ENCODE results near the gene JARID2.

JARID2 gene

DNA sequence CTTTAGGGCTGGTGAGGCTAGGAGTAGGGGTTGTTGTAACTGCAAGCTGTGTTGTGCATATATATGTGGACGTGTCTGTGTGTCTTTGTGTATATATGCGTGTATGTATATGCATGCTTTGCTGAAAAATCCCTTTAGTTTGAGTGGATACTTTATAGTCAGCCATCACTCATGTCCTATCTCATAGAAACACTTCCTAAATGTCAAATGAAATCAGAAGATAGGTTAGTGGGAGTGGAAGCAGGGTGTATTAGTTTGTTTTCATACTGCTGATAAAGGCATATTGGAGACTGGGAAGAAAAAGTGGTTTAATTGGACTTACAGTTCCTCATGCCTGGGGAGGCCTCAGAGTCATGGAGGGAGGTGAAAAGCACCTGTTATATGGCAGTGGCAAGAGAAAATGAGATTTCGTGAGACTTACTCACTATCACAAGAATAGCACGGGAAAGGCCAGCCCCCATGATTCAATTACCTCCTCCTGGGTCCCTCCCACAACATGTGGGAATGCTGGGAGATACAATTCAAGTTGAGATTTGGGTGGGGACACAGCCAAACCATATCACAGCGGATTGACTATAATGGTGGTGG, 131.1 kb downstream of the JARID2 start:
- DNase-seq (ENCODE audit: low read depth) = no peak

DNA sequence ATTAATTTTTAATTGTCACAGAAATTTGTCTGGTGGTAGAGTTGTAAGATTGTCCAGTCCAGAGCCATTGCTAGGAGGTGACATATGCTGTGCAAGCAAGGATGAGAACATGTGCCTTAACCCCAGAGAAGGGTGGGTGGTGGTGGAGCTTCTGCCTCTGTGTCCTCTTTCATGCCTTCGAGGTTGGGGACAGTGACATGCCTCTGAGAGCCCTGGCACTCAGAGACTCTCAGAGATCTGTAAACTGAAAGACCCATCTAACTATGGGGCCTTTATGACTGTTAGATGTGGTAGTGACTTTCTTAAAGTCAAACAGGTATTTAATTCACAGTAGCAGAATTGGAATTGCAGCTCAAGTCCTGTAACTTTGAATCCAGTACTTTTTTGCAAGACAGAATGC, 132.4 kb downstream of the JARID2 start:
- DNase-seq (ENCODE audit: low read depth) = no peak

DNA sequence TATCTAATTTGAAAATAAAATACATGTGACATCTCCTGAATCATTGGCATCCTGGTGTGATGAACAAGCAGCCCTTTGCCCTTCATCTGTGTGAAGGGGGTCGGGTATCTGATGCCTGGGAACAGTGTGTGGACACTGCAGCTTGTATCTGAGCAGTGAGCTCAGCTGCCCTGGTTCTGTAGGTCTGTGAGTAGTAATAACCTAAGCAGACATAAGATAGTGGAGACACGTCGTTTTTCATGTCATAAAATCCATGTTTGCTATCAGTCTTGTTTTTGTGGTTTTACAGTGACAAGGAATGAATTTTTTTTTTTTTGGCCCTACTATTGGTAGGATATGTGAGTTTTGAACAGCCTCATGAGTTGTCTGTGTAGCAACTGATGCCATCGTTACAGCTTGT, 133.0 kb downstream of the JARID2 start:
- DNase-seq (ENCODE audit: low read depth) = no peak

DNA sequence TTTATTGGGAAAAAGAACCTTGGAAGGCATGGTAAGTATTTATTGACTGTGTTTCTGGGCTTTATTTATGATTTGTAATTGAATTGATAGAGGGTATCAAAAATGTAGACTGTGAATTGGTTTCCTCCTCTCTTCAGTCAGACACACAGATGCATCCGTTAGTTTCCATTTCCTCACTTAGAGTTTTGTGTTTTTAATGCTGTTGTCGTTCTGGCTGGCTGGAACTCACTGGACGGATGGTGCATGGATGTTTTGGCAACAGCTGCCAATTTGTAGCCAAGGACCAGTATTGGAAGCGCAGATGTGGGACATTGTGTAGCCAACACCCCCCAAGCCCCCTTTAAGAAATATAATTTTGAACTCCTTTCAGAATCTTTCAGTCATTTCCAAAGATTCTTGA, 134.5 kb downstream of the JARID2 start:
- DNase-seq (ENCODE audit: low read depth) = no peak

DNA sequence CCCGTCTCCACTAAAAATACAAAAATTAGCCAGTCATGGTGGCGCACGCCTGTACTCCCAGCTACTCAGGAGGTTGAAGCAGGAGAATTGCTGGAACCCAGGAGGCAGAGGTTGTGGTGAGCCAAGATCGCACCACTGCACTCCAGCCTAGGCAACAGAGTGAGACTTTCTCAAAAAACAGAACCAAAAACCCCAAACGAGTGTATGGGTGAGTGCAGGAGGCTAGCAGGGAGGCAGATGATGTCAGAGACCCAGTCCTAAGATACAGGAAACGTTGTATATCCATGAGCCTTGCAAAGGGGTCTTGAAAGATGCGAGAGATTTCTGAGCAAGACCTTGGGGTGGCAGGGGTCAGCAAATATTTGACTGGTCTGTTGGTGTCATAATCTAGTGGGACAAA, 136.2 kb downstream of the JARID2 start:
- no peak for DNase-seq (ENCODE audit: low read depth)

DNA sequence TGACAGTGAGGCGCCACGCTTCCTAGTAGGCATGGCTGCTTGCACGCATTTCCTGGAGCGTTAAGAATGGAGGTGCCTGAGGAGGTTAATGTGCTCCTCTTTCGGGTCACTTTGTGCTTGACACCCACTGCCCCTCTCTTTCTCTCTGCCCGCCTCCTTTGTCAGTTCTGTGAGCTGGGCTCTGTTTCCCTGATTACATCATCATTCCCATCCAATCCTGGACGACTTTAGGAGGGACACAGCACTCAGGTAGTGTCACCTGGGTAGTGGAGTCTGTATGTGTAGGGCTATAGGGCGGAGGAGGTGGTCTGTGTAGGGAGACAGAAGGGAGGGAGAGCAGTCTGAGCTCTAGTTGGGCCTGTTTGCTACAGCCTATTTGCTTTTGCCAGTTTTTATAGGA, 136.8 kb downstream of the JARID2 start:
- DNase-seq (ENCODE audit: low read depth) = no peak

DNA sequence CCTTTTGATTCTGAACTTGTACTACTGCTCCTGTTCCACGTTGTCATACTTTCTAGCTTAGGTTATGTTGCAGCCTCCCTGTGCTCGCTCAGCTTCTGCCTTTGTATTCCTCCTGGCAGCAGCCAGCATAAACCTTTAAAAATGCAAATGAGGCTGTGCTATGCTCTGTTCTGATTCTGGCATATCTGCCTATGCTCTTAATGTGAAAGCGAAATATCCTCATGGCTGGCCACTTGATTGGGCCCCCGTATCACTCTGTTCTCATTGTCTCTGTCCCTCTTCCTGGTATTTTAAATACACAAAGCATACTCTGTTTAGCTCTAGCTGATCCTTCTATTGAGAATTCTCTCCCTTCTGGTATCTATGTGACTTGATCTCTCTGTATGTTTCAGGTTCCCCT, 139.0 kb downstream of the JARID2 start:
- DNase-seq (ENCODE audit: low read depth) = no peak

DNA sequence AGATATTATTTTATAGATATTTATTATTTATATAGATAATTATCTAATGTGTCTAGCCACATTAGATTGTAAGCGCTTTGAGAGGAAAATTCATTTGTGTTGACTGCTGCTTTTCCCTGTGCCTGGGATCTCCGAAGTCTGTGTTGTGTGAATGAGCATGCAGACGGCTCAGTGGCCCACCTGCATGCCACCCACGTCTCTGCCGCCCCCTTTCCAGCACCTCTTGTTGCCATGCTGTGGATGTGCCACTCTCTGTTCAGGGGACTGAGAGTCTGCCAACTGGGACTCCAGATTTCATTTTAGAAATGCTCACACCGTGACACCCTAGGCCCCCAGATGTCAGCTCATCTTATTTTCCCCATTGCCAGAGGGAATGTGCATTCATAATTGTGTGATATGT, 139.7 kb downstream of the JARID2 start:
- DNase-seq (ENCODE audit: low read depth) = no peak

DNA sequence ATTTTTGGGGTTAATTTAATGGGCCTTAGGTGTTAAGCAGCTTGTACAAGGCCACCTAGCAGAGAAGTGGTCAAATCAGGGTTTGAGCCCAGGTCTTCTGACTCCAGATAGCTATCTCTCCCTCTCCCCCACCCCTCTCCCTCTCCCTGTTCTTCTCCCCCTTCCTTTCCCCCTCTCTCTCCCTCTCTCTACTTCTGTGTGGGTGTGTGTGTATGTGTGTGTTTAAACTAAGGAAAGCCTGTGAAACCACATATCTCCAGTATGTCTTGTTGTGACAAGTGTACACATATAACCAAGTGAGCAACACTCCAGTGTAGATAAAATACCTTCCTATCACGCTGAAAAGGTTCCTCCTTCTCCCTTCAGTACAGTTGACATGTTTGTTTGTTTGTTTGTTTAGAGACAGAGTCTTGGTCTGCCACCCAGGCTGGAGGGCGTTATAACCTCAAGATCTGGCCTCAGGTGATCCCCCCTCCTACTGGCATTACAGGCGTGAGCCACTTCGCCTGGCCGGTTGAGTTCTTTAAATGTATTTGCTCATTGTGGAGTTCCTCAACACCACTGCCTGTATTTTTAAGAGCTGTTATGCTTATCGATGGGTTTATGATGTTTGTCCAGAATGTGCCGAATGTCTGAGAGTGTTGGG, 140.4 kb downstream of the JARID2 start:
- DNase-seq (ENCODE audit: low read depth) = no peak

DNA sequence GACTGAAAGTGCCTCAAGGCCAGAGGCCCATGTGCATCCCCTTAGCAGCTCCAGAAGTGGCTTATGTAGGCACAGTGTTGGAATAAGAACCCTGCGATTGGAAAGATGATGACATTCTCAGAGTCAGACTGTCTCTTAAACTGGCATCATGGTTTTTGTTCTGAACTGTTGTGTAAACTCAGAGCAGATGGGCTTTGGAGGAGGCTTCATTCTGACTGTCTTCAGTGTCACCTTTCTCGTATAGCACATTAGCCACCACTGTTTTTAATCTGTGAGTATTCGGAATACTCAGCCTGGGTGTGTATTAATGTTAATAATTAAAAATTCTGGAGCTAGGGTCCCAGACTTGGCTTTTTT, 140.9 kb downstream of the JARID2 start:
- DNase-seq (ENCODE audit: low read depth) = no peak

DNA sequence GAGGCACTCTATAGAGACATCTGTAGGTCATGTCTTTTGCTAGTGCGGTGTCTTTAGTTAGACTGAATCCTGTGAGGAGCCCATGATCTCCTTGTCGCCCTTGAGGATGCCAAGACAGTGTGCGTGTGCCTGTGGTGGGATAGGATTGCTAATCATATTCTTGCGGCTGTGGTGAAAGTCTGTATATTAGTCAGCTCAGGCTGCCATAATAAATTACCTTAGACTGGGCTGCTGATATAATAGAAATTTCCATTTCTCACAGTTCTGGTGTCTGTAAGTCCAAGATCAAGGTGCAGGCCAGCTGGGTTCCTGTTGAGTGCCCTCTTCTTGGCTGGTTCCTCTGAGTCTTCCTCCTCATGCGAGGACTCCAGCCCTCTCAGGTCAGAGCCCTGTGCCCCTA, 141.2 kb downstream of the JARID2 start:
- no peak for DNase-seq (ENCODE audit: low read depth)

DNA sequence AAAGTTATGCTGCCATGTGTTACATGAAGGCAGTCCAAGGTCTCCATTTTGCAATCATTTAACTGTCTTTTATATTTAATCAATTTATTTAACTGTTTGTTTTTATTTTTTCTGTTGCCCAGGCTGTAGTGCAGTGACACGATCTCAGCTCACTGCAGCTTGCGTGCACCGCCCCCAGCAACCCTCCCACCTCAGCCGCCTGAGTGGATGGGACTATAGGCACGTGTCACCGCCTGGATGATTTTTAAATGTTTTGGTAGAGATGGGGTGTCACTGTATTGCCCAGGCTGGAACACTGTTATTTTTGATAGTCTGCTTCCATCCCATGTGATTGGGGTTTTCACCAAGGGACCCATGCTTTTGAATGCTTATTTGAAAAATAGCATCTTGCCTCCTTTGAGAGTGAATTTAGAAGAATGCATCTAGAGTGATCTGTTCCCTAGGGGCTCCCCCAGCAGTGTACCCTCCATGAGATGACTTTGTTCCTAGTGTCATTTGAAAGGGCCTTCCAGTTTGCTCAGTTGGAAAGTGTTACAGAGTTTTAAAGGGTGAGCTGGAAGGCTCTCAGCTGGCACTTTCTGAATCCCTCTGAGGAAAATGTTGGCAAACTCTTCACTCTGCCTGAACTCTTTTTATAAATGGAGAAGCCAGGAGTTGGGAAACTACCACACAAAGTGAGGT, 143.4 kb downstream of the JARID2 start:
- DNase-seq (ENCODE audit: low read depth) = no peak

DNA sequence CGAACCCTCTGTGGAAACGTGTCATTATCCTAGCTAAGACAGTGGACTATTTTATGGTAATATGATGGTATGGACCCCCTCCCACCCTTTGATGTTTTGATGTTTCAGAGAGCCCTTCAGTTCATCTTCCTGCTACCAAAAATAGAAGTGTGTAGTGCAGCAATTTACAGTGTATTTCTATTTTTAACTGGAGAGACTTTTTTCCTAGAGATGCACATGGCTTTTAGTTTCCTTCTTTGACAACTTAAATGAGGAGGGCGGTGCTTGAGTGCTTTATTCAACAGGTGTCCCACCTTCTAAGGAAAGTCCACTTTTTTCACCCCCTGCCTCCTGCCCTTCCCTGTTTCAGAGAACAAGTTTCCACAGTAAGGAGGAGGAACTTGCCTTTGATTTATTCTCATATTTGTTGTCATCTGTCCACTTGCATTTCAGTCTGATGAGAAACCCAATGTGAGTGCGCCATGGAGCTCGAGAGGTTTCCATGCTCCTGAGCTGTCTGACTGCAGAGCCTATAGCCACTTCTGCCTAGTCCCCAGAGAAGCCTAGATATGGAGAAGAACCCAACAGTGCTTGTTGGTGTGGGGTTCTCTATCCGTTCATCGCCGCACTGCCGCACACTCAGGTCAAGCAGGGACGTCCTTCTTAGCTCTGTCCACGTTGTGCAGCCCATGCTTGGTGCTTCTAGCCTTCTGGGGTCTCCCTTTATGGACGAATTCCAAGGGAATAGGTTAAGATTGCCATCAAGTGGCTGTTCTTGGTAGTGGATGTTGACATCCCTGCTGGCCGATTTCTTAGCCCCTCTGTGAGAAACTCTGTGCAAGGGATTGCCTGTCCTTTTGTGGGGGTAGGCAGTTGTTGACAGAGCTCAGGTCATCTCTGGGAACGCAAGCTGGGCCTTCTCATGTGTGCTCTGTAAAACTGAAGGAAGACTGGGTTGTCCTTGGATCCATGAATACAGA, 144.2 kb downstream of the JARID2 start:
- DNase-seq (ENCODE audit: low read depth) = no peak

DNA sequence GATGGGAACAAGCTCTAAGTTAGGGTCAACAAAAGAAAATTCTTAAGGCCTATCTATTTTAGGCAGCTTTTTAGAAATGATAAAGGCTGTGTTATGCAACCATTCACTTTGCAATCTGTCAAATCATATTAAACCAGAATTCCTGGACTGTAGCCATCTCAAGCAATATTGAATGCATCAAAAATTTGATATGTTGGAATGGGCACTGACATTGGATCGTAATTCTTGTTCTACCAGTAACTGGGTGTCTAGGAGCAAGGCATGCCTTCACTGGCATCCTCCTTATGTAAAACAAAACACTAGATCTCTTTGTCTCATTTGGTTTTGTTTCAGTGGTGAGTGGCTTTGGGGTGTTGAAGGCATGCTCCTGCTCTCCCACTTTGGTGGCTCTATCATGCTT, 145.6 kb downstream of the JARID2 start:
- no peak for DNase-seq (ENCODE audit: low read depth)

DNA sequence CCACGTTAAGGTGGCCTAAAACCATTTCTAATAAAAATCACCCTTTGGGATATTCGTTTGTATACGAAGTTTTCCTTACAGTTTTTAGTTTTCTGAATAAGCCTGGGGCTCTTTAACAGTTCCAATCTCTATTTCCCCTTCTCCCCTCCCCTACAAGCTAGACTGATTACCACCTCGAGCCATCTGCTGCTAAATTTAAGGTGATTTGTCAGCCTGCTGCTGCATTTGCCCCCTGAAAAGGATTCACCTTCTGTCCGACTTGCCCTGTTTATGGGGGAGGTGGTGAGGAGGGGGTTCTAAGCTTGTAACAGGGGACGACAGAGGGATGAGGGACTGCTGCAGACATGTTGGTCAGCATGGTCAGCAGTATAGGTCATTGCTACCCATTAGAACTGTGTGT, 146.3 kb downstream of the JARID2 start:
- no peak for DNase-seq (ENCODE audit: low read depth)

DNA sequence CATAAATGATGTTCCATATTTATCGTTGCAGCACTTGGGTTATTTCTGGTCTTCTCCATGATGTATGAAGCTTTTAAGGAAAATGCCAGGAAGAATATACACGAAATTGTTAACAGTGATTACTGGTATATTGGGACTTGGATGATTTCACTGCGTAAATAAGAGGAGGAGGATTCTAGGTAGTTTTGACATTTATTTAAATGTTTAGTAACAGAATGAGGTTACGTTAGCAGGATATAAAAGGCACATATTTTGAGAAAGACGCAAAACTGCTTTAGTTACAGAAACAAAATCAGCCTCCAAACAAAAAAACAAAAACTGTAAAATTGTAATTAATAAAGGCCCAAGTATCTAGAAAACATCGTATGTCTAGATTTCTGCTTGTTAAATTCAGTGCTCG, 147.7 kb downstream of the JARID2 start:
- no peak for DNase-seq (ENCODE audit: low read depth)

DNA sequence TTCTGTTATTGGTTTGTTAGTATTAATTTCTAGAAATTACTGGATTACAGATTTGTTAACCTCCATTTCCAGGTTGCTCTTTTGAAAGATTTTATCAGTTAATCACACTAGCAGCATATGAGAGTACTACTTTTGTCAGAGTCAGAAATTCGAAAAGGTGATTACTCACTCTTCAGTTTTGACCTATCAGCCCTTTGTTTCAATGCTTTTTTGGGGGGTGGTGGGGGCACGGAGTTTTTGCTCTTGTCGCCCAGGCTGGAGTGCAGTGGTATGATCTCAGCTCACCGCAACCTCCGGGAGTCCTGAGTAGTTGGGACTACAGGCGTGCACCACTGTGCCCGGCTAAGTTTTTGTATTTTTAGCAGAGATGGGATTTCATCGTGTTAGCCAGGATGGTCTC, 149.2 kb downstream of the JARID2 start:
- no peak for DNase-seq (ENCODE audit: low read depth)

DNA sequence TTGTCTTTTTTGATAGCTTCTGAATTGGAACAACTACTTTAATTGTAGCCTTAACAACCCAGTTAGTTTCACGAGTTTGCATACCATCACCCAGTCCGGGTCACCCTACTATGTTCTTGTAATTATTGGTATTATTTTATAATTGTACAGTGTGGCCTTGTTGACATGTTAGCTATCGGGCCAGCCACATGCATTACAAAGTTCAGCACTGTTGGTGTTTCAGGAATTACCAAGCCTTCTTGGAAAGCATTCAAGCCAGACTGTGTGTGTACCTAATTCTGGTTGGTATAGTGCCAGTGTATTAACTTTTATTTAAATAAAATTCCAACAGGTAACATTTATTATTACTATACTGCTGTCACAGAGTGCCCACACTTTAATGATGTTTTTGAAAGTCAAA, 150.9 kb downstream of the JARID2 start:
- no peak for DNase-seq (ENCODE audit: low read depth)

DNA sequence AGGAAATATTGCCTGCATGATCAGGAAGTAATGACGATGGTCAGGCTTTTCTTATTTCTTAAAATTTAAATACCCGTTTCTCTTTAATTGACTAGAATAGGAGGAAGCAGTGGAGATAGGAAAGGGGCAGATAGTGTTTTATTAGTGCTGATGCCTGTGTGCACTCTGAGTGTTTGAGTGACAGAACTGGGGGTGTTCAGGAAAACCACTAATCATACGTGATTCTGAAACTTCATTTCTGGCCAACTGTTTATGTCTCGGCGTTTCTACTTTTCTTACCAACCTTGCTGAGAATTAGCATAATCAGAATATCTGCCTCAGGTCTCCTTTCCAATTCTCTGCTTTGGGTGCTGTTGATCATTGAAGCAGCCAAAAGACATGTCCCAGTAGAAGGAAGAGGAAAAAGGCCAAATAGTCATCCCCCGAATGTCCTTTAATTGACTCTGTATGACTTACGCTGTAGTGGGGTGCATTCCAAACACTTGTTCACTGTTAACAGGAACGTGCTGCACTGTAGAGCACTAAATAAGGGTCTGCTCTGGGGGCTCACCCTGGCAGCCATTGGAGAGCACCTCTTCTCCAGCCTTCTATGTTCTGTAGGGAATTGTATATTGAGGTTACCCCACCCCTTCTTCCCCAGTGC, 152.9 kb downstream of the JARID2 start:
- no peak for DNase-seq (ENCODE audit: low read depth)

DNA sequence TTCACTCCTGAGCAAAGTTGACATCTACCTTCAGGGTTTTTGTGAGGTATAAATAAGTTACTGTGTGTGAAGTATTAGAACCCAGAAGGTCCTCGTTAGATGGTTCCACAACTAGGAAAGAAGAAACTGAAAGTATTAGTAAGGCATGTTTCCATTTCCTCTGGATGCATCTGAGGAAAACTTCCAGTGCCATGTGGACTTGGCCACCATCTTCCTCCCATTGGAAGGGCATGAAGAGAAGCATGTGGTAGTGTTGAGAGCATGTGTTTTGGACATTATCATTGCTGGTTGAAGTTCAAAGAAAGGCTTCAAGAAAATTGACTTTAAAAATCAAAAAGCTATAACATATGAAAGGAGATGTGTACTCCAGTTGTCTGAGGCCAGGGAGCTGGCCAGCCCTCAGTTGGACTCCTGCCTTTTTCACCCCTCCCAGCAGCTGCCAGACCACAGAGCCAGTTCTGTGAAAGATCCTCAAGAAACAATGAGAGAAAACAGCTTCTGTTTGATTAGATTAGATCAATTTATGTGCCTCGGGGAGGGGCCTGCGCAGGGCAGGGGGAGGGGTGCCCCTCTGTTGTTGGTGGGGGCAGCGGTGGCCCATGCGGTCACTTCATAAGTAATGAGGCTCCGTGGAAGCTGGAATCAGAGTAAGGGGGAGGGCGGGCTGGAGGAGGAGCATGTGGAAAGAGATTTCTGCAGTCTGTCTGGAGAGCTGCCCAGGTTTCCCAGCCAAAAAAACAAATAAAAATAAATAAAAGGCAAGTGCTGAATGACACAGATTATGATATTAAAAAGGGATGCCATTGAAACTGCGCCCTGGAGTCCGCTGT, 154.0 kb downstream of the JARID2 start:
- DNase-seq (ENCODE audit: low read depth) = no peak

DNA sequence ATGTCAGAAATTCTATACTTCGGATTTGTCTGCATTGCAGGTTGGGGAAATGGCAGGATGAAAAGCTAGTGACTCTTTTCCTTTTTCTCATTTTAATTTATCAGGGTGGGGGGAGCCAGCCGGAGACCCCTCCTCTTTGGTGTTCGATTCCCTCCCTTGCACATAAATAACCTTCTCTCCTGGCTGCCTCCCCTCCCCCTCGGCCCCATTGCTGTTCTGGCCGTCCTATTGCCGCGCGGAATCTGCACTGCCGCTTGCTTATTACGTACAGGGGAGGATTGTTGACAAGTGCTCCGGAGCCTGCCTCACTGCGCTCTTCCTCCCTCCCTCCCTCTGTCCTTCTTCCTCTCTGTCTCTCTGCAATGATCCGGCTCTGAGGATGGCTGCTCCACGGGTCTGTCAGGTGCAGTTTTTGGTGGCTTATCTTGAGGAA, 154.7 kb downstream of the JARID2 start:
- DNase-seq (ENCODE audit: low read depth) = no peak
